GM21515 (cell line): ENCODE results near the gene DSG1.
"Not testable (repeated sequence)": the region's sequence is repeated elsewhere in the genome, so short reads cannot be mapped to it uniquely, and the experiment has no call there.

Experiments
- ATAC-seq: cut with Tn5 transposase; IDR thresholded peaks from one replicate; pipeline ENCODE4 v1.9.1; 2021; ENCODE audit not compliant: unreplicated experiment

DSG1 gene

DNA sequence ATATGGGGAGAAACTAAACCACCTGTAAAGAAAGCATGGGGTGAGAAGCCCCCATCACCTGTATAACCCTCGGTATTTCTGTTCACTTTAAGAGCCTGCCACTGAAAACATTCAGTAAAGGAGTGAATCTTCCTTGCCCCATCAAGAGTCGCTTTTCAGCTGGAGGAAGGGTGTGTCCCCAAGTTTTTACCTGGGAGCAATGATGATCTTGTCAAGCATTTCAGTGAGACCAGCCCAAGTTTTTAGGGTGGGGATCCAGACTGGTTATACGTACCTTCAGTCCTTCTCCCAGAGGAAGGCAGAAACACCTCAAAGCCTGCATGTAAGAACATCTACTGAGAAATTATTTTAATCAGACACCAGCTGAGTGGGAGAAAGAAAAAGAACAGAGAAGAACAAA is at the start of gene DSG1:
DSG1 (plus strand) TSS at position 301 of the 400 bp plus-strand sequence. CDS start 141 bp downstream, outside the sequence.
- ATAC-seq: no peak

DNA sequence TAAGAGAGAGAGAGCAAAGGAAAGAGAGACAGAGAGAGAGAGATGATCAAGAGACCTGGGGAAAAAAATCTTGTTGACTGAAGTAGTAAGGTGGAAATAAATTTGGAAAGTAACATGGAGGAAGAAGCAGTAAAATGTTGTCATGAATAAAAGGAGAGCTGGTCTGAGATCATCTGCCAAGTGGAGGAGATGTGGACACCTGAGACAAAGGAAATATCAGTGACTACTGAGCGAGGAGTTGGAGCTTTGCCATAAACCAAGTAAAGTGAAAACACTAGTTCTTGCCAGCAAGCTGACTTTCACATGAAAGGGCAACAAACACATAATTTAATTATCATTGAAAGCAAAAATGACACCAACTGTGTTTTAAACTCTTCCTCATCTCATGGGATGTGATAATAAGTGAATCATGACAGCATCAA is 49.0 kb upstream of the DSG1 start:
- no peak for ATAC-seq

DNA sequence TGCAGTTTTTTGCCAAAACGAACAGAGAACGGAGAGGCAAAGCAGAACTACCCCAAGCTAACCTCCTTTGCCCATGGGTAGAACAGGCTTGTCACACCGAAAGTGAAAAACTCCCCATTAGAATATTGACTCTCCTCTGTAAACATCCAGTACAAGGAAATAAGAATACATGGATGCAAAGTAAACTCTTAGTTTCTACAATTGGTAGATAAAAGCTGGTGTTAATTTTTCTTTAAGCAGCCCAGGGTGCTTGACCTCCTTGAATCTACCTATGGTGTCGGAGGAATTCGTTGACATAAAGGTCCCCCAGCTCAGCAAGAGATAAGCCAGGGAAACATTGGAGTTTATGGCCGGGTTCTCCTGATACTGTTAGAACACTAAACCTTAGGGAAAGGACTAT is 48.4 kb upstream of the DSG1 start:
- no peak for ATAC-seq

DNA sequence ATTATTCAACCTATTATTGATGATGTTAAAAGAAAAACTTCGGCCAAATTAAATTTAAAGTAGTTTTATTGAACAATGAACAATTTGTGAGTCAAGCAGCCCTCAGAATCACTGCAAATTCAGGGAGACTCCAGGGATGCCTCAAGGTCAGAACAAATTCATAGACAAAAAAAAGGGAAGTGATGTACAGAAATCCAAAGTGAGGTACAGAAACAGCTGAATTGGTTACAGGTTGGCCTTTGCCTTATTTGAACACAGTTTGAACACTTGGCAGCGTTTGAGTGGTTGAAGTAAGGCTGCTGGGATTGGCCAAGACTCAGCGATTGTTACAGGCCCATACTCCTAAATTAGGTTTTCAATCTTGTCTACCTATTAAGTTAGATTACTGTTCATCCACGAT is 47.4 kb upstream of the DSG1 start:
- ATAC-seq: no peak

DNA sequence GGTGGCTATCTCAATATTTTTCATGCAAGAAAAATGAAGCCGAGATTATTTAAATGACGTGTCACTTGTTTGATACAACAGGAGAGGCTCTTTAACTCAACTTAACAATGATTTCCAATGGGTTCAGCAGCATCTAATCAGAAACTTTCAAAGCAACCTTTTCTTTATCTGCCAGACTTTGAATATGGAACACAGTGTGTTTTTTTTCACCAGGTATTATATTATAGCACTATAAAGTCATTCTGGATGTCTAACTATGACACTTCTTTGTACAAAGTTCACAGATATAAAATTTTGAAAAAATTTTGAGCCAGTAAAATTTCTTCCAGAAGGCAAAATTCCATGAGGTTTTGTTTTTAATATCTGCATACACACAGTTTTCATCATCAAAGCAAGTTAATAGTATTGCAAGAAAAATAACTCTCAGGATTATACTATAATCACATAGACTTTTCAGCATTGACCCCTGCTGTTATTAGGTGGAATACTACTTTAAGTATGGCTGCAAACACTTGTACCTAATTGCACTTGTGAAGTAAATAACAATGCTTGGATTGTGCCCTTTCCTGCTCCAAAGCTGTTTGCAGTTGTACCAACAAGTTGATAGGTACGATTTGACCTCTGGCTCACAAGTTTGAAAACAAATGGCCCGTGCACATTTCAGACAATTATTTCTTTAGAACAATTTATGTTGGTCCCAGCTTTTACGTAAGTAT is 44.0 kb upstream of the DSG1 start:
- no peak for ATAC-seq

DNA sequence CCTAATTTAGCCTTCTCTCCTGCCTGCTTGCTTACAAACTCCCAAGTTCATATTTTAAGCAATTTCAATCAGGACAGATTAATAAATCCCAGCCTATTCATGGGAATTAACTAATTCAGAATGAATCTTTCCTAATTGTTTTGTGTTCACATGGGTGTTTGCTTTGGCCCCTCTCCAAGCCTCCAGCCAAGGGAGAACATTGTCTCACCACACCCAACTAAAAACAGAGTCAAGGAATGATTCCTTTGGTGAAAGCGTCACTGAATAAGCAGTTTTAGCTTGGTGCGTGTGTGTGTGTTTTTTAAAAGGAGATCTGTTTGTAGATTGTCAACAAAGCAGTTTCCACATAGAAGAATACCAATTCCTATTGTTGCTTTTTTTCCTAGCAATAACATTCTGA is 43.0 kb upstream of the DSG1 start:
- no peak for ATAC-seq

DNA sequence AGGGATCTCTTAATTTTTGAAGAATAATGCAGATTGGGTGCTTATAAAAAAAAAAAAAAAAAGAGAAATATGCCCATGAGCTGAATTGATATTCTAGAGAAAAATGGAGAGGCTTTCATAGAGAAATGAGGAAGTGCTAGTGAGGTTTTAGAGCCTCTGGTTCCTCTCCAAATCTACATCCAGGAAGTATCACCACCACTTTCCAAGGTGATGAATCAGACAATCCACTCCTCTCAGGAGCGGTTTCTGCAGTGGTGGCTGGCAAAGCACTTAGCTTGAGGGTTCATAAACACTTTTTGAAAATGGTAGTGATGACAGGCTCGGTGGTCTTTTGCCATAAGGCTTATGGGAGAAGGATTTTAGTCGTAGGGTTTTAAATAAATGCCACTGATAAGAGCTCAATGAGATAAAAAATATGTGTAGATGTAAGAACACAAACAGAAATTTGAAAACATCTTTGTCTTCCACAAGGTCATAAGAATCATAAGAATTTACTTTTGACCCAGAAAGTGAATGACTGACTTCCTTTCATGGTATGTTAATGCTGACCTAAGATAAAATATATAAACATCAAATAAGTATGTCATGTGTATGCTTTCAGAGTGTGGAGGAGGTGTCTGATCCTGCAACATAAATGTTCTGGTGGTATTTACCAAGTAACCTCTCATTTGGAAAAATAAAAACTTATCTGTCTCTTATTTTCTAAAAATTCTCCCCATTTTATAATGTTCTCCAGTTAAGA is 42.1 kb upstream of the DSG1 start:
- ATAC-seq: no peak

DNA sequence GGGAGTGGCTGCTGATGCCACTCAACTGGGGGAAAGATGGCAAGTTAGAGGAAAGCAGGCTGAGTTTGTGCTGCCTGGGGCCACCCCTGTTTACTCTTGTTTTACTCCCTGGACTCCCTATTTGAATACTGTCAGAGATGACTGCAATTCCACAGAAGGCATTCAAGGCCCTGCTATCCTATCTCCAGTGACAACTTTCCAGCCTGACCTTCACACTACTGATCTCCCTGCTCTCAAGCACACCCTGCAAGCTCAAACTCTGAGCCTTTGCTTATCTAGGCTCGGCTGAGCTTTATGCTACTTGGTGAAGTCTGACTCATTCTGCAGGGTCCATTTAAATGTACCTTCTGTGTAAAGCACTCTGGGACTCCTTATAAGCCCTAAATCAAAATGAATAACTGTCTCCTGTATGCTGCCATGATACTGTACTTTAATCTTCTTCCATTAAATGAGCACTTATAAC is 39.3 kb upstream of the DSG1 start:
- ATAC-seq: no peak

DNA sequence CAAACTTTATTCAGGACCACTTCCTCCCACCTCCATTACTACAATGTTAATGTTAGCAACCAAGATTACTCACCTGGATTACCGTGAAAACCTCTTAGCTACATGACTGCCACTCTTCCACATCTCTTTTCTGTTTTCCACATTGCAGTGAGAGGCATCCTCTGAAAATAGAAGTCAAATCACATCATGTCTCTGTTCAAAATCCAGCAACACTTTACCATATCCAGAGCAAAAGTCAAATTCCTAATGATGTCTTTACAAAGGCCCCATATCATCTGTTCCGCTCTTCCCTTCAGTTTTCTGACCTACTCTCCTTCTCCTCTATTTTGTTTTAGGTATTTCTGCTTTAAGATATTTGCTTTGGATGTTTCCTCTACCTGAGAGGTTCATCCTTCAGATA is 37.5 kb upstream of the DSG1 start:
- ATAC-seq: no peak

DNA sequence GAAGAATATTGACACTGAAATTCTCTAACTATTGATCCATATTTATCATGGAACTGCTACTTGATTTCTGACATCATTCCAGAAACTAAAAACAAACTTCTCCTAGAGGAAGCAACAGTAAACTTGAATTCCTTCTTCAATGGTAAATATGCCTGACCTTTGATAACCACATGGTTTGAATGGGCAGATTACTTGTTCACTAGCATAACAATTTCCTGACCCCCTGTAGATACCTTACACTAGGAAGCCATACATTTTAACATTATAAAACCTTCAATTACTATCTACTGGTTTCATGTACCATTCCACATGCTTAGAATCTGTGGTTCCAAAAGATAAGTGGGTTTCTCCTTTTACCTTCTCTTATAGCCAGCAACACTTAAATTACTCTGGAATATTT is 36.5 kb upstream of the DSG1 start:
- ATAC-seq: no peak

DNA sequence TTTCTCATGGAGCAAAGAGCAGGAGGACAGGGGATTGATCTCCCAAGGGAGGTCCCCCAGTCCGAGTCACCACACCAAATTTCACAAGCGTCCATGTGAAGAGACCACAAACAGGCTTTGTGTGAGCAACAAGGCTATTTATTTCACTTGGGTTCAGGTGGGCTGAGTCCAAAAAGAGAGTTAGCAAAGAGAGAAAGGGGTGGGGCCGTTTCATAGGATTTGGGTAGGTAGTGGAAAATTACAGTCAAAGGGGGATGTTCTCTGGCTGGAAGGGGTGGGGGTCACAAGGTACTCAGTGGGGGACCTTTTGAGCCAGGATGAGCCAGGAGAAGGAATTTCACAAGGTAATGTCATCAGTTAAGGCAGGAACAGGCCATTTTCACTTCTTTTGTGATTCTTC is 28.5 kb upstream of the DSG1 start:
- ATAC-seq: not testable (repeated sequence)

DNA sequence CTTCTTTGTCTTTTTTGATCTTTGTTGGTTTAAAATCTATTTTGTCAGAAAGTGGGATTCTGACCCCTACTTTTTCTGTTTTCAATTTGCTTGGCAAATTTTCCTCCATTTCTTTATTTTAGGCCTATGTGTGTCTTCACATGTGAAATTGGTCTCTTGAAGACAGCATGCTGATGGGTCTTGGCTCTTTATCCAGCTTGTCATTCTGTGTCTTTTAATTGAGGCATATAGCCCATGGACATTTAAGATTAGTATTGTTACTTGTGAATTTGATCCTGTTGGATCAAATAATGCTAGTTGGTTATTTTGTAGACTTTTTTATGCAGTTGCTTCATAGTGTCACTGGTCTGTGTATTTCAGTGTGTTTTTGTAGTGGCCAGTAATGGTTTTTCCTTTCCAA is 26.3 kb upstream of the DSG1 start:
- no peak for ATAC-seq

DNA sequence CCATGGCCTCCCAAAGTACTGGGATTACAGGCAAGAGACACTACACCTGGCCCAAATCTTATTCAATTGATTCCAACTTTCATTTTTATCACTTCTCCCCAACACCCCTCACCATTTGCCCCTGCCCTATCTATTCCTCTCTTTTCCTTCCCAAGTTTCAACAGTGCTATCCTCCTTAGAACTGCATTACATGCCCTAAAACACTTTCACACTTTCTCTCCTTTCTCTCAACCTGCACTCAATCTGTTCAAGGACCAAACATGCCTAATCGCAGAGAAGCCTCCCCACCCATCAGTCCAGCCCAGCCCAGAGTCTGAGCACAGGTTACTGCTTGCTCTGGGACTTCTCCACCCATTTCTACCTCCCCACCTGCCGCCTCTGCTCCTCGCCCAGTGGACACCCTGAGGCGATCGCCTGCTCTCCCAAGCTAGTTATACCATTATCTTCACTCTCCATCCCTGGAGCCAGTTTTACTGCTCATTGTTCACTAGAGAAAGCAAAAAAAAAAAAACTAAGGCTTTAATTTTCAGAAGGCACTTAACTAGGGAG is 23.7 kb upstream of the DSG1 start:
- no peak for ATAC-seq

DNA sequence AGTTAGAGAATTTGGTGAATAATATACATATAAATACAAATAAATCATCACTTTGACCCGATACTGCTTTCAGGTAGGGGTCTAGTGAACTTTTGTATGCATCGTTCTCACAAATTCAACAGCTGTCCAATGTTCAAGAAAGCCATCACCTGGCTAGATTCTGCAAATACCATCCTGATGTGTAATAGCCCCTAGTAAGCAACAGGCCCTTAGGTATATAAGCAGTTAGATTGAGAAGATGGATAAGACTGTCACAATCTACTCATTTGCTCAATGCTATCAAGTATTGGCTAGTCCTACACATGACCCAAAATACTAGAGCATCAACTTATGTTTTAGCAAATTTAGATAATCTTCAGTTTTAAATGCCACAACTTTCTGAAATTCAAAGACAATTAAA is 20.7 kb upstream of the DSG1 start:
- ATAC-seq: no peak

DNA sequence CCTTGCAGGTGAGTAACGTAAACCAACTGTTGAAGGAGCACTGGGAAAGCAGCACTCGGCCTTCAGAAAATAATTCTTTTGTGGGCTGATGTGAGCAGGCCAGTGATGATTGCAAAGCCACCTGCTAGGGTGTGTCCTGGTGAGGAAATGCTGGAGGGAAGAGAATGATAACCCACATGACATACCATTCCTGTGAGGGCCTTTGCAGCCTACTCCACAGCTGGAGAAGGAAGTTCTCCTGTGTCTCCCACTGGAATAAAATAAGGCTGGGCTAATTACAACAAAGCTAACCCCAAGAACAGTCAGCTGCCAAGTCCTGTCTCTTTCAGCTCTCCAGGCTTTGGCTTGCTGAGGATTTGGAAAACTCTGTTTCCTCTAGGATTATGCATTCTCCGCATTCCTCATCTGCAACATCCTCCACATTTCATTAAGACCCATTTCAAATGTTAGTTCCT is 16.7 kb upstream of the DSG1 start:
- no peak for ATAC-seq

DNA sequence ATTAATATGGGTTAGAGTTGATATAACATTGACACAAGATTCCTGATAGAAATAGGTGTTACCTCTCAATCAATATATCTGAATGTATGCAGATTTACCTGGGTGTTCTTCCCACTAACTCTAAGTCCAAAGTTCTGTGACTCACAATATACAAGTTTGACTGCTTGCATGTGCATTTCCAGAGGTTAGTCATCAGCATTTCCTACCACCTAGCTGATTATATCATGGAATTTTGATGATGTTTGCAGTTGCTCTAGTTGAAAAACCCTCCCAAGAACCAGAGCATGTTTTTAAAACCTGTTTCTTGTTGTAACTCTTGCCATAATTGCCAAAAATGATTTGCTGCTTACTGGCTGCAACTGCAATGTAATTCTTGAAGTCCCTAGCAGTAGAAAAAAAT is 15.0 kb upstream of the DSG1 start:
- ATAC-seq: no peak

DNA sequence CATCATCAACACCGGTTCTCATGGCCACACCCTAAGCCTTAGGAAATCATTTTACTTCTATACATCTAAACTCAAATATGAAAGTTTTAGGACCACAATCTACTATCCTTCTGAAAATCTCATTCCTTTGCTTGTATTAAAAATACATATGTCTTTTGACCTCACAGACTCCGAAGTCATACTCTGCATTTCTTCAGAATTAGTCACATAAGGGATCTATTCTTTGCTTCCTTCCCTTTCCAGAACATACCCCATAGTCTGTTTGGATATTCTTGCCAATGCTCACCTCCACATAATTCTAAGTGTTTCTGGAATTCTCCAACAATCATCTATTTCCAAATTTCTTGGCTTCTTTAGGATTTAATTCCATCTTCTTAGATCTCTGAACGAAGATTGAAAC is 14.2 kb upstream of the DSG1 start:
- ATAC-seq: no peak

DNA sequence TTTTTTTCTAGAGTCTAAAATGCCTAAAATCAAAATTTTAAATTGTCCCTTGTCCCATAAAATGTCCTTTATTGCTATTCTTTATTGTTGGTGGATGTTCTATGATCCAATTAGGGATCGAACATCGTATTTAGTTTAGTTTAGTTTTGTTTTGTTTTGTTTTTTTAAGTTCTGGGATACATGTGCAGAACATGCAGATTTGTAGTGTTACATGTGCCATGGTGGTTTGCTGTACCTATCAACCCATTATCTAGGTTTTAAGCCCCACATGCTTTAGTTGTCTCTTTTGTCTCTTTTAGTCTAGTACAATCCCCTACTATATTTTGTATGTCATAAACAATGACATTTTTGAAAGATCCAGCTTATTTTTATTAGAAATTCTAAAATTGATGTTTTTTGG is 8.8 kb upstream of the DSG1 start:
- no peak for ATAC-seq

DNA sequence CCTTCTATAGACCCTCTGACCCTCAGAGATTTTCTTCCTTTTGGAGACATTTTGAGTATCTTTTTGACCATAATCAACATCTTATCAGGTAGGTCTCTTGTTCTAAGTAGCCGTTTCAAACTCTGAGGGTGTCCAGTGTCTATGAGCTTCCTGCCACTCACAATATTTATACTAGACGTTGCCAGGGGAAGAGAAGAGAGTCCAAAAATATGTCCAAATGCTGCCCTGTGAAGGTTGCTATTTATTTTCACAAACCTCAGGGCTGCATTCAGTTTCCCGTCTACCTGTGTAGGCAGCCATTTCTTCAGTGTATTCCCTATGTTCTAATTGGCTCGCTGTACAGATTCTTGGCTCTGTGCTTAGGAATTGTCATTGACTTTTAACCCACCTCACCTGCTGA is 986 bp upstream of the DSG1 start:
- ATAC-seq: no peak

DNA sequence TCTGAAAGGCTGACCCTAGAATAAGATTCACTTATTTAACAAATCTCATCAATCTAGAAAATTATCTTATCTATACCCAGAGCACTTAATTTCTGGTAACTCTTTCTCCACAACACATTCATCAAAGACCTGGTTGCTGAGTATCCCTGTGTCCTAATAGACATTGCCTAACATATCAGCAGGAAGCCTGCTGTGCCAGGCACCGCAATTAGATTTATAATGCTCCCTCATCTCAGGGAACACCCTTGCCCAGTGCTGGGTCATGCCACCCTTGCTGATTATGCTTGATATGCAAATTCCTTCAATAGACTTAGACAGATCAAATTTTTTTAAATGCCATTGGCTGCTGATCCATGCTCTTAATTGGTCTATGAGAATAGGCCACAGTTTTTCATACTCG is 3.8 kb downstream of the DSG1 start:
- ATAC-seq: no peak

DNA sequence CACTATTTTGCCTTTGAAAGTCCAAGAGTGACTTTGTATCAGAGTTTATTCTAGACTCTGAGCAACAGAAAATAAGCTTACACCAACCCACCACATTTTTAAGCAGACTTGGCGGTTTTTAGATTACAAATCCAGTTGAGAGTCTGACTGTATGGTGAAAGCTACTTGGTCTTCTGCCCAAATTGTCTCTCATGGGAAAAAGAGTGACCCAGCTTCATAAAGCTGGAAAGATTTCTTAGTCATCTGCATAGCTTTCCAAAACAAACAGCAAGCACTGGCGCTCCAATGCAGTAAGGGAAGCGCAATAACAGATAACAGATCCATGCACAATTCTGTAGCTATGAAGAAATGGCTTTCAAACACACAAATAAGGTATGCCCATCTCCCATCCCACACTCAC is 7.1 kb downstream of the DSG1 start:
- no peak for ATAC-seq

DNA sequence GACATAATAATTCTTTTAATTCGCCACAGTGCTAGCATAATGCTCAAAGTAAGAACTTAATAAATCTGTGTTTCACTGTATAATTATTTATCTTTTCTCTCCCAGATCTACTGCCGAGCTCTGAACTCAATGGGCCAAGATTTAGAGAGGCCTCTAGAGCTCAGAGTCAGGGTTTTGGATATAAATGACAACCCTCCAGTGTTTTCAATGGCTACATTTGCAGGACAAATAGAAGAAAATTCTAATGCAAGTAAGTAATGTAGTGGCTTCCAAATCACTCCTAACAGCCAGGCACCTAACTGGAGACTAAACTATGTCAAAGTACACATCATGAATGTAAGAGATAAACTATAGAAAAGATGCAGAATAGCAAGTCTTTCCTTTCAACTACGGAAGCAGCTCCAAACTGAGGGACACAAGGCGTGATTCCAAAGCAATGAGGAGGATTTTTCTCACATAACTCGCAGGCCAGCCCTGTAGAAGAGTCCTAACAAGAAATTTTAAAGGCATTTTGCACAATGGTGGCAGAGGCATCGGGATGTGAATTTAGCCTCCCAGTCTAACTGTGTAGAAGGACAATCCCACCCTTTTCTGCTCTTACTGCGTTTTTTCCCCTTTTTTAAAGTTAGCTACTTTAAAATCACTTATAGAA is 12.0 kb downstream of the DSG1 start:
- no peak for ATAC-seq
